Cerebellar nuclear complex (tissue), 1 donor: ENCODE results near the gene ABCC6.
"Not testable (repeated sequence)": the region's sequence is repeated elsewhere in the genome, so short reads cannot be mapped to it uniquely, and the experiment has no call there.

Experiments used
- DNase-seq, 2 experiments: peaks; one replicate each; lab custom pipeline; 2025; lab: John Stamatoyannopoulos, UW

Gene ABCC6

DNA sequence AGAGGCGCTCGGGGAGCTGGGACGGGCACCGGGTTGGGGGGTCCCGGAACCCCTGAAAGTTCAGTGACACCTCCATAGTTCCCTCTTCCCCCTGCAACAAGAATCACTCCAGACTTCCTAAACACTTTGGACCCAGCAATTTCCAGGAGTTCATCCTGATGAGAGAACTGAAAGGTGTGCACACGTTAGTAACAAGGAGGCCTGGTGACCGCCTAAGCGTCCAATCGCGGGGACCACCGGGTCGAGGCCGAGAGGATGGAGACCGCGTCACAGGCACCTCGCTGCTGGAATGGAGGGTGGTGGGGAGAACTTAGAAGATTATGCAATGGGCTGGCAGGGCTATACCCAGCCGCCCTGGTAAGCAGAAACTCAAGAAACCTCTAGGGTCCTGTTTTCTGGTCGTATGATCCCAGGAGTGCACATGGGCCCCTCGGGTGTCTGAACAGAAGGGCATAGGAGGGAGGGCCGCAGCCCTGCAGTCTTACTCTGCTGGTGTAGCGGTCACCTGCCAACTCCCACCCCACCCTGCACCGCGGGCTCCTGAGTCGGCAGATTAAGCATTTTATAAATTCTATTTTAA lies 458 bp upstream of the ABCC6 start:
- not testable (repeated sequence) for DNase-seq

DNA sequence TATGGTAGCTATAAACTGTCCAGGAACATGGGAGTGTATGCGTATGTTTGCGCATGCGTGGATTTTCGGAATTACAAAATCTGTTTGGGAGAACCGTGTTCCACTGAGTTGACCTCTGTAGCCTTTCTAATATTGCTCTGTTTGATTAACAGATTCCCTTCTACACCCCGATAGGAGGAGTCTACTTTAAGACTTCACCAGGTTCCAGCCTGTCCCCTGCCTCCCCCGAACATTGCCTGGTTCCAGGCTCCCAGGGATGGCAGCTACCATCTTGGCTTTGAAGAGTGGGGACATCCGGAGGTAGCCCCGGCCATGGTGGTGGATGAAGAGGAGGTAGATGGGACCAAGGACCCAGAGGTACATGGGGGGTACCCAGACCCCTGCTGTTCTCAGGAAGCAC lies 1.9 kb downstream of the ABCC6 start:
- not testable (repeated sequence) for DNase-seq

DNA sequence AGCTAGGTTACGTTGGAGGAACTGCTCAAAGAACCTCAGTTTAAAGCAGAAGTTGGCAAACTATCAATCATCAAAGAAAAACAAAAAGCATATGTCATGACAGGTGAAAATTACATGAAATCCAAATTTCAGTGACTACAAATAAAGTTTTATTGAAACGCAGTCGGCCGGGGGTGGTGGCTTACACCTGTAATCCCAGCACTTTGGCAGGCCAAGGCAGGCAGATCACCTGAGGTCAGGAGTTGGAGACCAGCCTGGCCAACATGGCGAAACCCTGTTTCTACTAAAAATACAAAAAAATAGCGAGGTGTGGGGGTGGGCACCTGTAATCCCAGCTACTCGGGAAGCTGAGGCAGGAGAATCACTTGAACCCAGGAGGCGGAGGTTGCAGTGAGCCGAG lies 2.8 kb downstream of the ABCC6 start:
- not testable (repeated sequence) for DNase-seq

DNA sequence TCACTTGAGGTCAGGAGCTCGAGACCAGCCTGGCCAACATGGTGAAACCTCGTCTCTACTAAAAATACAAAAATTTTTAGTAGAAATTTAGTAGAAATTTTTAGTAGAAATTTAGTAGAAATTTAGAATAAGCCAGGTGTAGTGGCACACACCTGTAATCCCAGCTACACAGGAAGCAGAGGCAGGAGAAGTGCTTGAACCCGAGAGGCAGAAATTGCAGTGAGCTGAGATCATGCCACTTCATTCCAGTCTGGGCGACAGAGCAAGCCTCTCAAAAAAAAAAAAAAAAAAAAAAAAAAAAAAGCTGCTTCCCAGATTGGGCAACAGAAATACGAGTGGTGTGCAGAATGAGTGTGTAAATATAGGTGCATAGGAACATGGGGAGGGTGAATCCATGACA lies 4.5 kb downstream of the ABCC6 start:
- DNase-seq: not testable (repeated sequence)

DNA sequence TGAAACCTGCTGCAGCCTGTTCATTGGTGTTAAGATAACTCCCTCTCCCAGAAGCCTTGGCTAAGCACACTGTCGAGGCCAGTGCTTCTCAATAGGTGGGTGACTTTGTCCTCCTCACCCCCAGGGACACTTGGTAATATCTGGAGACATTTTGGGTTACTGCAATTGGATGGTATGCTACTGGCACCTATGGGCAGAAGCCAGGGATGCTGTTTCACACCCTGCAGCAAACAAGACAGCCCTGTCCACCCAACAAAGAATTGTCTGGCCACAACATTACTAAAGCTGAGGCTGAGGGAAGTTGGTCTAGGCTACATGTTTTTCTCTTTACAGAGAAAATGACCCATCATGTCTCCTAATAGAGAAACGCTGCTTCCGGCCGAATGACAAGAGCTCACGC lies 4.9 kb downstream of the ABCC6 start:
- not testable (repeated sequence) for DNase-seq

DNA sequence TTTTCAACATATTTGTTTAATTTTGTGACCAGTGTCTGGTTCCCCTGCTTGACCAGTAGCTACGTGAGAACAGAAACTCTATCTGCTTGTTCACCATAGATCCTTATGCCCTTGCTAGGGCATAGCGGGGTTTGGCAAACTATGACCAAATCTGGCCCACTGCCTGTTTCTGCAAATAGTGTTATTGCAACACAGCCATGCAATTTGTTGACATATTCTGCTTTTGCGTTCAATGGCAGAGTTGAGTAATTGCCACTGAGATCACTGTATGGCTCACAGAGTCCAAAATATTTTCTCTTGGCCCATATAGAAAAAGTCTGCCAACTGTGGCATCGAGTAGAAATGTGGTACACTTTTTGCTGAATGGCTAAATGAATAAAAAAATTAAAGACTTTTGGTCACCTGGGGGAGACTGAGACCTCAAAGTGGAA lies 9.4 kb downstream of the ABCC6 start:
- not testable (repeated sequence) for DNase-seq

DNA sequence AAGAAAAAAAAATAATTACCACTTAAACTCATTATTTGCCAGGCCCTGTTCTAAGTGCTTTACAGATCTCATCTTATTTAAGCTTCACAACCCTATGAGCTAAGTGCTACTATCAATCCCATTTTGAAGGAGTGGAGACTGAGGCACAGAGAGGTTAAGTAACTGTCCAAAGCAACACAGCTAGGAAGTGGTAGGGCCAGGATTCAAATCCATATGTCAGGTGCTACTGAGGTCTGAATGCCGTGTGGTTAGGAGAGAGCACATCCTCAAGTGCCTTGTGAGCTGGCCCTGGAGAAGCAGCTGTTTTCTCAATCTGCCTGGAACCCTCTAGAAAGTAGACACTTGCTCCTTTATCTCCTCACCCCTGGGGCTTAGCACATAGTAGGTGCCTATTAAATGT lies 11.9 kb downstream of the ABCC6 start:
- DNase-seq: not testable (repeated sequence)

DNA sequence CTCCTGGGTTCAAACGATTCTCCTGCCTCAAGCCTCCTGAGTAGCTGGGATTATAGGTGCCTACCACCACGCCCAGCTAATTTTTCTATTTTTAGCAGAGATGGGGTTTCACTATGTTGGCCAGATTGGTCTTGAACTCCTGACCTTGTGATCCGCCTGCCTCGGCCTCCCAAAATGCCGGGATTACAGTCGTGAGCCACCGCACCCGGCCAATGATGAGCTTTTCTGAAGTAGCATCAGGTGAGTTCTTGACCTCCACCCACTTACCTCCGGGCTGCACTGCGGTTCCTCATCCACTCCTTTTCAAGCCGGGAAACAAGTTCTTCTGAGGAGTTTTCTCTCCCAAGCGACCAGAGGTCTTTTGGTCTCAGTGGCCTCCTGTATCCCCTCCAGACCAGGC lies 14.8 kb downstream of the ABCC6 start:
- DNase-seq: not testable (repeated sequence)

DNA sequence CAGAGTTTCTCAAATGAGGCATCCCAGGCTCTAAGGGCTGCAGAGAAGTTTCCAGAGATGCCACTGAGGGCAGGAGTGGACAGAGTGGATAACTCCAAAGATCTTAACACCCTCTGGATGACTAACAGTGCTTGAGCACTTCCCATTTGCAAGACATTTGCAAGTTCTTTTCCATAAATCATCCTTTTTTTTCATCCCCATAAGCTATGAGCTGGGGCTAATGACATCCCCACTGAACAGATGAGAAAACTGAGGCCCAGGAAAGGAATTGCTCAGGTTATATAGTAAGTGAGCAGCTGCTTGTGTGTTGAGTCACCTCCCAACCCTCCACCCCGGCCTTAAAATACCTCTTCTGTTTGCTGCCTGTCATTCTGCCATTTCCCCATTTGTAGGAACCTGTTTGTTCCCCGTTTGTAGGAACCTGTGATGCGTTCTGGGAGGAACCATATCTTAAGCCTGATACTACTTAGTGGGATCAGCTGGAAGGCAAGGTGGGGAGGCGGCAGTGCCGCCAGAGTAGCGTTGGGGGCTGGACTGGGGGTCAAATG lies 15.4 kb downstream of the ABCC6 start:
- not testable (repeated sequence) for DNase-seq

DNA sequence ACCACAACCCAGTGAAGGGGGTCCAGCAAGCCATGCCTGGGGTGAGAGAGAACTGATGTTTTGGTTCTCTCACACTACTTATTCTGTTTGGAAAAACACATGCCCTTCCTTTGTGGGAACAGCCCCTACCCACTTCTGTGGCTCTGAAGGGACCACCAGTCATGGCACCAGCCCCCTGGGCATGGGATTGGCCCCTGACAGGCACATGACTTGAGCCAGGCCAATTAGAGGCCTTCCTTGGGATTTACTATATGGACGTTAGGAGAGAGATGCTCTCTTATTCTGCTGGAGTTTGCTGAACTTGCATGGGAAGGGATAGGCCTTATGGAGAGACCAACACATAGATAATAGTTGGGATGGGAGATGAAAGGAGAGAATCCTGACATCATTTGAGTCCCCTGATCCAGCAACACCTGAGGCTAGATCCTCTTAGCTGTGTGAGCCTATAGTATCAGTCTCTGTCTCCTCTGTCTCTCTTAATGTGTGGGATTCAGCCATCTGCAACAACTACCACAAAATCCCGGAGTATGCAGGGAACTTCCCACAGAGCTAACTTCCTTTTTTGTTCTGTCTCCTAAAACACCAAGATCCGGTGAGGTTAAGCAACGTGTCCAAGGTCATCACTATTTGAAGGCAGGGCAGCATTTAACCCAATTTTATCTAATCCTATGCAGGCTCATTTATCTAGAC lies 16.1 kb downstream of the ABCC6 start:
- DNase-seq: not testable (repeated sequence)

DNA sequence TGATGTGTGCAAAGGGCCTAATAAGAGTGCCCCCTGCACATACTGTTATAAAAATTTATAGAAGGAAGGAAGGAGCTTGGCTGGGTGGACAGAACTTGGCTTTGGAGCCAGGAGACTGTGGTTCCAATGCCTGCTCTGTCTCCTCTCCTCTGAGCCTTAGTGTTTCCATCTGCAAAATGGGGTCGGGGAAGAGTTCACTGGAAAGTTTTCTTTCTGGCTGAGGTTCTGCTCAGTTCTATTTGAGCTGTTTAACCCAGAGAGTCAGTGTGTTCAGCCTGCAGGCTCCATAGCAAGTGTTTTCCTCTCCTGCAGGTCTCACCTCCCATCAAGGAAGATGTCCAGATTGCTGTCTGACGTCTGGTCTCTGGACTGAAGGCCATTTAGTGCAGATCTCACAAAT lies 17.4 kb downstream of the ABCC6 start:
- not testable (repeated sequence) for DNase-seq

DNA sequence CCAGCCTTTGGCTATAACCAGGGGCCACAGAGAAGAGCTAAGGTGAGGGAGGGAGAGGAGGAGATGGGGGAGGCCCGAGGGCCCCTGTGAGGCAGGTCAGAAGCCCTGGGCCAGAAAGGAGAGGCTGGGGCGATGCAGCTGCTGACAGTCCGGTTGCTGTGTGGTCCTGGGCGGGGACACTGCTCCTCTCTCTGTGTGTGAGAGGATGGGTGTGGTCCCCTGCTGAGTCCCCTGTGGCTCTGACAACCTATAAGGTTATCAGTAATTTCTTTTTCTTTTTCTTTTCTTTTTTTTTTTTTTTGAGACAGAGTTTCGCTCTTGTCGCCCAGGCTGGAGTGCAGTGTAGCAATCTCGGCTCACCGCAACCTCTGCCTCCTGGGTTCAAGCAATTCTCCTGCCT lies 18.7 kb downstream of the ABCC6 start:
- DNase-seq: not testable (repeated sequence)

DNA sequence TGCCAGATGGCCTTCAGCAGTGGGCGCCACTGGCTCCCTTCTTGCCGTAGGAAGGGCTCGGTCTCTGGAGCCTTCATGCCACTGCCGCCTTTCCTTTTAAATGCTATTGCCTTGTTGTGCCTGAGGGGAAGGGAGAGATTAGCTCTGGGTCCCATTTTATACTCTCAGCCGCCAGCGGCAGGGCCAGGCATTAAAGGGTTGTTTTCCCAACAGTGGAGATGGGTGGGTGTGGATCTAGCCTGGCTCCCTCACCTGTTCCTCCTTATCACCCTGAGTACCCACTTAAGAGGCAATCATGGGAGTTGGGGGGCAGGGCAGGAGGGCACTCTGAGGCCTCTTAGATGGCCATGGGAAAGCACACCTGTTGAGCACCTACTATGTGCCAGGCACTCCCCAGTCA lies 19.8 kb downstream of the ABCC6 start:
- DNase-seq: not testable (repeated sequence)

DNA sequence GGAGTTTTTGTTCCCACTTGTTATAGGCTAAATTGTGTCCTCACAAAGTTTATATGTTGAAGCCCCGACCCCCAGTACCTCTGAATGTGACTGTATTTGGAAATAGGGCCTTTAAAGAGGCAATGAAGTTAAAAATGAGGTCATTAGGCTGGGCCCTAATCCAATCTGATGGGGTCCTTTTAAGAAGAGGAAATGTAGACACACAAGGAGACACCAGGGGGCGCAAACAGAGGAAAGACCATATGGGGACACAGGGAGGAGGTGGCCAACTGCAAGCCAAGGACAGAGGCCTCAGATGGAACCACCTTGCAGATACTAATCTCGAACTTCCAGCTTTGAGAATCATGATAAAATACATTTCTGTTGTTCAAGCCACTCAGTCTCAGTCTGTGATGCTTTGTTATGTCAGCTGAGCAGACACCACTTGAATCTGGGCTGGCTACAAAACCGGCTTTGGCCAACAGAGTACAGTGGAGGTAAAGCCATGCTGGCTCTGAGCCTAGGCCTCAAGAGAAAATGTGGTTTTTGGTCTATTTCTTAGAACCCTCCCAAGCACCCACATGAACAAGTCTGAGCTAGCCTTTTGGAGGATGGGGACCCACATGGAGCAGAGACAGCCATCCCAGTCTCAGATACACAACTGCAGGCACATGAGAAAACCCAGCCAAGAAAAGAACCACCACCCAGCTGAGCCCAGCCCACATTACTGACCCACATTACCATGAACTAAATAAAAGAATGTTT lies 20.7 kb downstream of the ABCC6 start:
- not testable (repeated sequence) for DNase-seq

DNA sequence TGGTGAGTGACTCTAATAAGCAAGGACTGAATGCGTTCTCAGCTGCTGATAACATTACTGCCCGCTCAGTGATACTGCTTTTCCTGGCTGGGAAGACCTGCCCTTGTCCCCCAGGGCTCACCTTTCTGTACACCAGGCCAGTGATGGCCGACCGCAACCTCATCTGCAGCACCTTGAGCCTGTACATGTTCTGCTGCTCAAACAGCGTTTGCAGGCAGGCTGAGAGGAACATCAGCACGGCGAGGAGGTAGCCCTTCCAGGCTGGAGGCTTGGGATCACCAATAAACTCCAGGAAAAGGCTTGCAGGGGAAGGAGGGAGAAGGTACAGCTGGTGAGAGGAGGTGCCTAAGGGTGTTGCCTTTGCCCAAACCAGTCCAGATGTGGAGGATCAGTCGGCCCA lies 21.4 kb downstream of the ABCC6 start:
- not testable (repeated sequence) for DNase-seq

DNA sequence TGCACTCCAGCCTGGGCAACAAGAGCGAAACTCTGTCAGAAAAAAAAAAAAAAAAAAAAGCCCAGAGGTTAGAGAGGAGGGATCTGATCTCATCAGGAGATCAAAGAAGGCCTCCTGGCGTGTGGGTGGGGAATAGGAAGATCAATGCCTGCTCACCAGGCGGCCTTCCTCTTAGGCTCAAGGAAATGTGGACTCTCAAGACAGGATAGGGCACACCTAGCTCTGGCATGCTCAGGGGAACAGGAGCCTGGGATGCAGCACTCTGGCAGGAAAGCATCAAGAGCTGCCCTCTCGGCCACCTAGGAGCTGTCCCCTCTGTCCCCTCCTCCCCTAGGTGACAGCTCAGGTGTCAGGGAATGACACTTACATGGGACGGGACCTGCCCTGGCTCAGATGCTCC lies 22.9 kb downstream of the ABCC6 start:
- not testable (repeated sequence) for DNase-seq

DNA sequence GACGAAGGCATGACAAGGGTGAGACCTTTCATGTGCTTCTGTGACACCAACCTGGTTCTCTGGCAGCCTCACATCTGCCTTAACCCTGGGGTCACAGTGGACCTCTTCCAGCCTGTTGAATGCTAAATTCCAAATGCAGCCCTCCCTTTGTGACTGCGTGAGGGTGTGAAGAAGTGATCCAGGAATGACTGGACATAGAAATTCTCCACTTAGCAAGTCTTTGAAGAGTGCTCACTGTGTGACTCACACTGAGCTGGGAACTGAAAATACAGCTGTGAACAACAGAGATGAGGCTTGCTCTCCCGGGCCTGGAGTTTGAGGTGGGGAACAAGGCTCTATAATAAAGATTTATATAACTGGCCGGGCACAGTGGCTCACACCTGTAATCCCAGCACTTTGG lies 23.9 kb downstream of the ABCC6 start:
- DNase-seq: not testable (repeated sequence)

DNA sequence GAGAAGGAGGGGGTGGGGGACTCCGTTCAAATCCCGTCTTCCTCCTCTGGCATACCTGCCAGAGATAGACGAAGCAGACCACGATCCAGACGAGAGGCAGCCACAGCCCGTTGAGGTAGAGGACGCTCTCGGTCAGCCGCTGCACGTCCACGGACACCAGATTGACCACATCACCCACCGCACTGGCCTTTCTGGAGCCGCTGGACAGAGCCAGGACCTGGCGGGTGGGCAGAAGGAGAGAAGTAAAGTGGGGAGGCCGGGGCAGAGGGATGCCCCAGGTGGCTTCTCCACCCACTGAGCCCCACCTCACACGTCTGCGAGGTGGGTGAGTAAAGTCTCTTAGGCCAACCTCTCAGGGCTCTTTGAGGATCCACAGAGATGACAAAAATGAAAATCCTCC lies 25.3 kb downstream of the ABCC6 start:
- no peak for DNase-seq

DNA sequence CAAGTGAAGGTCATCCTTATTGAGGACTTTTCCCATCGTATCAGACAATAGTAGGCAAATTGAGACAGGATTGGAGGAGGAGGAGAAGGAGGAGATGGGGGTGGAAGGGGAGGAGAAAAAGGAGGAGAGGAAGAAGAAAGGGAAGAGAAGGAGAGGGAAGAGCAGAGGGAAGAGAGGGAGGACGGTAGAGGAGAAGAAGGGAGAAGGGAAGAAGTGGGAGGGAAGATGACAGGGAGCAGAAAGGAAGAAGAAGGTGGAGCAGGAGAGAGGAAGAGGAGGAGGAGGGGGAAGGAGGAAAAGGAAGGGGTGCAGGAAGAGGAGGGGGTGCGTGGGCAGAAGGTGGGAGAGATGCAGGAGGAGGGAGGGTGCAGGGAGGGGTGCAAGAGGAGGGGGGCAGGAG lies 26.0 kb downstream of the ABCC6 start:
- no peak for DNase-seq

DNA sequence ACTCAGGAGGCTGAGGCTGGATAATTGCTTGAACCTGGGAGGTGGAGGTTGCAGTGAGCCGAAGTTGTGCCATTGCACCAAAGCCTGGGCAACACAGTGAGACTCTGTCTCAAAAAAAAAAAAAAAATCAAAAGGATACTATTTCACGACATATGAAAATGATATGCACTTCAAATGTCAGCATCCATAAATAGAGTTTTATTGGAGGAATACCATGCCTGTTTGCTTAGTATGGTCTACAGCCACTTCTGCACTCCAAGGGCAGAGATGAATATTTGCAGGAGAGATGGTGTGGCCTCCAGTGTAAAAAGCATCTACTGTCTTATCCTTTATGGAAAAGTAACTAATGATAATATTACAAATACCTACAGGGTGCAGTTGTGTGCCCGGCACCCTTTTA lies 27.2 kb downstream of the ABCC6 start:
- no peak for DNase-seq

DNA sequence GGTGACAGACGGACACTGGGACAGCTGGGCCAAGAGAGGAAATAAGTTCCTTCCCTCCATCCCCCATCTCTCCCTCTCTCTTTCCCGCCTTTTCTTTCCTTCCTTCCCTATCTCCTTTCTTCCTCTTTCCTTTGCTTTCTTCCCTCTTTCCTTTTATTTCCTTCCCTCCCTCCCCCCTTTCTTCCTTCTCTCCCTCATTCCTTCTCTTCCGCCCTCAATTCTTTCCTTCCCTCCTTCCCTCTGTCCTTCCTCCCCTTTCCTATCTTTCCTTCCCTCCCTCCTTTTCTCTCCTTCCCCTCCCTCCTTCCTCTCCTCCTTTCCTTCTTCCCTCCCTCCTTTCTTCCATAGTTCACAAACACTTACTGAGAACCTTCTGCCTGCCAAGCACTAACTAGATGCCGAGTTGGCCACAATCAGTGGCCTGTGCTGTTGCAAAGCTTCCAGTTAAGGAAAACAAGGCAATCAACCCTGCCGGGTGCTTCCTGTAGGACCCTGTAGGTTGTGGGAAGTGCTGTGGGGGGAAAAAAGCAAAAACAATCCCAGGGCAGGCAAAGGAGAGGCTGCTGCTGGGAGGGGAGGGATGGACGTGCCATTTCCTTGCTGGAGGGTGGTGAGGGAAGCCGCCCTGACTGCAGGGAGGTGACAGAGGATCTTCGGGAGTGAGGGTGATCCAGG lies 31.7 kb downstream of the ABCC6 start:
- no peak for DNase-seq

DNA sequence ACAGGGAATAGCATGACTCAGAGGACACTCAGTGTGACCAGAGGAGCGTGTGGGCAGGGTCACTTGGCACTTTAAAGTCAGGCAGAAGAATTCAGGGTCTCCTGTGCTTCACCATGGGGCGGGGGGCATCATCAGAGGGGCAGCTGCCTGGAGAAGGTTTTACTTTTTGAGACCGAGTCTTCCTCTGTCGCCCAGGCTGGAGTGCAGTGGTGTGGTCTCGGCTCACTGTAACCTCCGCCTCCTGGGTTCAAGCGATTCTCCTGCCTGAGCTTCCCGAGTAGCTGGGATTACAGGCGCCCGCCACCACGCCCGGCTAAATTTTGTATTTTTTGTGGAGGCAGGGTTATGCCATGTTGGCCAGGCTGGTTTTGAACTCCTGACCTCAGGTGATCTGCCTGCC lies 32.3 kb downstream of the ABCC6 start:
- not testable (repeated sequence) for DNase-seq
